OCI-LY7 (cell line): ENCODE results near the gene ATP4A.

Experiments used
- EZH2phosphoT487 ChIP-seq: fragments of 200-600 bp; sonication (generic); IDR thresholded peaks from 2 replicates; pipeline ENCODE4 v1.6.1; 2018; ENCODE audit warnings: low read depth, borderline replicate concordance, mild to moderate bottlenecking, mixed run types, antibody characterized with exemption, low read length, moderate library complexity, mixed read lengths
- TF ChIP-seq, protein P1 (sequence below): fragments of 200-600 bp; sonication (generic); conservative IDR thresholded peaks from 2 replicates; pipeline ENCODE4 v1.5.1; 2014; ENCODE audit warnings: mild to moderate bottlenecking, antibody characterized with exemption, low read length, moderate library complexity, mixed read lengths

DNA sequence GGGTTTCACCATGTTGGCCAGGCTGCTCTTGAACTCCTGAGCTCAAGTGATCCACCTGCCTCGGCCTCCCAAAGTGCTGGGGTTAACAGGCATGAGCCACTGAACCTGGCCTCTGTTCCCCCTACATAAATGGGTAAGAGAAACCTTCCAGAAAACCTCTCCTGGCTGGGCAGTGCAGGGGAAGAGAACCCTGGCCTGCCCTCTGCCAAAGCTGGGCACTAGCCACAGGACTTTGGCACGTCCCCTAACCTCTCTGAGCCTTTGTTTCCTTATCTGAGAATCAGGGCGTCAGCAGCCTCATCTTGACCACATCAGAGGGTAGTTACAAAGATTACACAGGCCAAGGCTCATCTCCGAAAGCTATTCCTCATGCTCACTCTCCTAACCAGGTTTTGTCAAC lies 37.6 kb downstream of the ATP4A start:
- TF ChIP-seq, protein P1, sequence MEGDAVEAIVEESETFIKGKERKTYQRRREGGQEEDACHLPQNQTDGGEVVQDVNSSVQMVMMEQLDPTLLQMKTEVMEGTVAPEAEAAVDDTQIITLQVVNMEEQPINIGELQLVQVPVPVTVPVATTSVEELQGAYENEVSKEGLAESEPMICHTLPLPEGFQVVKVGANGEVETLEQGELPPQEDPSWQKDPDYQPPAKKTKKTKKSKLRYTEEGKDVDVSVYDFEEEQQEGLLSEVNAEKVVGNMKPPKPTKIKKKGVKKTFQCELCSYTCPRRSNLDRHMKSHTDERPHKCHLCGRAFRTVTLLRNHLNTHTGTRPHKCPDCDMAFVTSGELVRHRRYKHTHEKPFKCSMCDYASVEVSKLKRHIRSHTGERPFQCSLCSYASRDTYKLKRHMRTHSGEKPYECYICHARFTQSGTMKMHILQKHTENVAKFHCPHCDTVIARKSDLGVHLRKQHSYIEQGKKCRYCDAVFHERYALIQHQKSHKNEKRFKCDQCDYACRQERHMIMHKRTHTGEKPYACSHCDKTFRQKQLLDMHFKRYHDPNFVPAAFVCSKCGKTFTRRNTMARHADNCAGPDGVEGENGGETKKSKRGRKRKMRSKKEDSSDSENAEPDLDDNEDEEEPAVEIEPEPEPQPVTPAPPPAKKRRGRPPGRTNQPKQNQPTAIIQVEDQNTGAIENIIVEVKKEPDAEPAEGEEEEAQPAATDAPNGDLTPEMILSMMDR: no peak
- TF ChIP-seq EZH2phosphoT487: no peak
